Dedifferentiated amniotic fluid mesenchymal stem cell (primary cell): ENCODE results near the gene ZNF384.

Experiments used
- DNase-seq: peaks from one replicate; pipeline ENCODE4 v3.0.0-alpha.2; 2016; ENCODE audit errors: extremely low spot score

ZNF384 gene

DNA sequence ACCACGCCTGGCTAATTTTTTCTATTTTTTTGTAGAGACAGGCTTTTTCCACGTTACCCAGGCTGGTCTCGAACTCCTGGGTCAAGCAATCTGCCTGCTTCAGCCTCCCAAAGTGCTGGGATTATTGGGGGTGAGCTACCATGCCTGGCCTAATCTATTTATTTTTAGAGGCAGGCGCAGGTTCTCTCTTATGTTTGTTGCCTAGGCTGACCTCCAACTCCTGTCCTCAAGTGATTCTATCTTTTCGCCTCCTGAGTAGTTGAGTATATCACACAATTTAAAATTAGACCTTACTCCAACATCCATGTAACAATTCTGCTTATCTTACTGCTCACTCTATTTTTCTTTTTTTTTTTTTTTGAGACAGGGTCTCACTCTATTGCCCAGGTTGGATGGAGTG is 35.2 kb downstream of the ZNF384 start:
- DNase-seq, result no peak

- no peak for DNase-seq
These were observed 35.8 kb downstream of the ZNF384 start for GRCh38 chr12:6653342-6653741.

GRCh38 chr12:6652391-6652790 is 36.8 kb downstream of the ZNF384 start:
- no peak for DNase-seq

GRCh38 chr12:6650832-6651231 is 38.3 kb downstream of the ZNF384 start:
- DNase-seq, result no peak

DNA sequence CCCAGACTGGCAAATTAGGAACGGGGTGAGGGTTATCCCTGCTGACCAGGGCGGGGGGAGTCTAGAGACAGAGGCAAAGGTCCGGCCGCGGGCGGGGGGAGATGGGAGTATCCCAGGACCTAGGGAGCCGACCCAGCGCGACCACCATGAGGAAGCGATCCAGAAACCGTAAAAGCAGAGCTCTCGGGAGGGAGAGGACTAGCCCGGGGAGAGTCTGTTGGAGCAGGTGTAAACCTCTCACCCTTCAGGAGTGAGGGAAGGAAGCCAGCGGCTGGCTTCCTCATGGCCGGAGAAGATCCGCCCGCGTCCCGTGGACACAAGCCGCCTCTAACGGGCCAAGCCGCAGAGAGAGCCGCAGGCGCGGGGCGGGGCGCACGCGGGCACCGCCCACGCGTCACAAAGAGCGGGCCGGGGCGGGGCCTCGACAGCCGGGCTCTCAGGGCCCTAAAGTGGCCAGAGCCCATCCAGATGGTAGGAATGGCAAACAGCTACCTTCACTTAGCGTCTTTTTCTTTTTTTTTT is 42.0 kb downstream of the ZNF384 start, which contains the start of gene ACRBP:
Gene ACRBP (minus strand): TSS at position 350 of the 522 bp plus-strand sequence. CDS start 66 bp downstream, at position 284.
- DNase-seq, result peak; percentile 31

GRCh38 chr12:6646276-6647082 is 42.7 kb downstream of the ZNF384 start:
- no peak for DNase-seq

DNA sequence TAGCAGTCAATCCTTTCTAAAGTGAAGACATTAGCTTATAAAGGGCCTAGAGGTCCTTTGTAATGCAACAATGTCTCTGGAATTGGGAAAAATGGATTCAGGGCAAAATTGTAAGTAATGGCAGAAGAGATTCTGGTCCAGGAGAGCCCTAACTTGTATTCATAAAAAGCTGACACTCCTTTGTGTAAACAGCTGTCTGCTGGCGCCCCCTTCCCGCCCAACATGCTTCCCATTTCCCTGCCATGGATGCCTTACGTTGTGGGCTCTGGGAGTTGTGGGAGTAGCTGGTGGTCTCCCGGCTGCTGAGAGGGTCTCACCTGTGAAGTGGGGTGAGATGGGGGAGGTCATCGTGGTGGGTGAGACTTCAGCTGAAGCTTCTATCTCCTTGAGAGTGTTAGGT is 44.3 kb downstream of the ZNF384 start:
- no peak for DNase-seq

DNA sequence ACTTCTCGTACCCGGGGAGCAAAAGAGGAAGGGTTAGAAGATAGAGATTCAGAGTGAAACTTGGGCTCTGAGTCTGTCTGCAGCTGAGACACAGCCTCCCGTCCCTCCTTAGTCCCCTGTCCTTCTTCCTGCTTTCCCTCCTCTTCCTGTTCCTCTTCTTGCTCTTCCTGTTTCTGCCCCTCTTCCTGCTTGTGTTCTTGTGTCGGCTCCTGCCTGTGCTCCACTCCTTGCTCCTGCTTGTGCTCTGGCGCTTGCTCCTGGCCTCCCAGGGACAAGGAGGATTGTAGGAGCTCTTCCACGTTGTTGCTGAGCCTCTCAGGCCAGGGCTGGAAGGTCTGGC is 44.9 kb downstream of the ZNF384 start:
- no peak for DNase-seq

DNA sequence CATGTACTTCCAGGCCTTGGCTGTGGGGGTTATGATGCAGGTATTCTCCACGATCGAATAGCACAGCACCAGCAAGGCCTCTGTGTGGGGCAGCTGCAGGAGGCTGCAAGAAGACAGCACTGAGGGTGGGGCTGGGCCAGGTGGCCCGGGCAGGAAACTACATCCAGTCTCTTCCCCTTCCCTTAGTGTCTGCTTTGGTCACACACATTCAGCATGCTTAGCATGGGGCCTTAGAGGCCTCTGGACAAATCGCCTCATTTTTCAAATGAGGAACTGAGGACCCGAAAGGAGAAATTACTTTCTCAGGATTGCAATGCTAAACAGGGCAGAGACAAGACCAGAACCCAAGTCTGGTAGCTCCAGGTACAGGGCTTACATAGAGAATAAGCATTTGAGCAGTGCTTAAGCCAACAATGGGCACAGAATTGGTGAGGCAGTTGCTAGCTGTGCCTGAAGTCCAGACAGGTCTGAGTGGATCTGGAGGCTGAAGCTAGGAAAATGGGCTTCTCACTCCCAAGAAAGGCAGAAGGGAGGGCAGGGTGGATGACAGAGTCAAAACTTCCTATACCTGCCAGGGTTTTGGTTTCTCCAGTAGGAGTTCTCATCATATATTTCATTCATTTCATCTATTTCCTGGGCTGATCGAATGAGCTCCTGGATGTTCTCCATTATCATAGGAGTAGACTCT is 45.5 kb downstream of the ZNF384 start:
- no peak for DNase-seq

- no peak for DNase-seq
These were observed 48.0 kb downstream of the ZNF384 start for GRCh38 chr12:6641131-6641530.

GRCh38 chr12:6640497-6640896 is 48.7 kb downstream of the ZNF384 start:
- no peak for DNase-seq

DNA sequence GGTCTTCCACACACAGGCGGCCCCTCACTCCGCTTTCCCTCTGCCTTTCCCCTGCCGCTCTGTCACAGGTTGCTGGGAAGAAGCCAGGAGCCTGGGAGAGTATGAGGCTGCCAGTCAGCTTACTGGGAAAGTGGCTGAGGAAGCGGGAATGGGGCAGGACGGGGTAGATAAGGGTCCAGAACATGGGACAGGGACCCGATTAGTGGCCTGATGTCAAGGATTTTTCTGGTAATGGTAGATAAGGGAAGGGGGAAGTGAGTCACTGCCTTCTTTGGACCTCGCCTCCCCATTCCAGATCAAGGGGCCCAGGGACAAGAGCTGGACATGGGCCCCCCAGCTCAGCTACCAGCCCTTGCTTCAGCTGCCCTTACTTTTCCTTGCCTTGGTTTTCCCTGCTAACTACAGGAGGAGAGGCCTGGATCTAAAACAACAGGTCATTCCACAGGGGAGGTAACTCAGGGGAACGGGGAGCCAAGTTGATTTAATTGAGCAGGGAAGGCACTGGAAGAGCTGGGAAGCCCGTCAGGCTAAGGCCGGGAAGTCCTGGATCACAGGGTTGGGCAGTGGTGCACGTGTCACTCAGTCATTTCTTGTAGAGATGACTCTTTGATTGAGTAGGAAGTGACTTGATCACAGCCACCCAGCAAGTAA is 49.9 kb downstream of the ZNF384 start:
- DNase-seq, result no peak

- DNase-seq, result no peak
These were observed 50.9 kb downstream of the ZNF384 start for GRCh38 chr12:6638305-6638704.

DNA sequence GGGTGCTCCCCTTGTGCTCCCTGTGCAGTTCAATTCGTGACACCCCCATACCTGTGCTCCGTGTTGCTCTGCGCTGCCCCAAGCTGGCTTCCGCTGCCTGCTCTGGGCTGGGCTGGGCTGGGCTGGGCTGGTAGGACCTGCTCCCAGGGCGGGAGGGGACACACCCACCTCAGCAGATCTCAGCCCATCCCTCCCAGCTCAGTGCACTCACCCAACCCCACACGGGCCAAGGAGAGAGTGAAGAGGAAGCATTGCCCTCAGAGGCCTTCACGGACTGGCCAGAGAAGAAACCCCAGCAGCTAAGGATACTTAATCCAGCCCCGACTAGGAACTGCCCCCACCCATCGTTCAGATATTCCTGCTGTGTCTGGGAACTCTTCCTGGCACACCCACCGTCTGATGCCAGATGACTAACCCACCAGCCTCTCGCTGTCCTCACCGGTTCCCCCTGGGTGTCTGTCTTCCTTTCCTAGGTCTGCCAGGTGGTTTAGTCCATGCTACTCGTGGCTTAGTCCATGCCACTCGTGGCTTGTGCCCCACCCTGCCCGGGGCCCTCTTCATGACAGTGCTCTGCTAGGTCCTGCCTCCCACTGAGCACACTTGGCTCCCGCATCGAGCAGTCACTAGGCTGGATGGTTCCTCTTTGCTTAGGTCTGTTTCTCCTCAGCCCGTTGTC is 53.2 kb downstream of the ZNF384 start, which contains the start of gene LPAR5:
Gene LPAR5 (minus strand): TSS at position 104 of the 676 bp plus-strand sequence. CDS start 14,711 bp downstream, outside the sequence.
- no peak for DNase-seq

DNA sequence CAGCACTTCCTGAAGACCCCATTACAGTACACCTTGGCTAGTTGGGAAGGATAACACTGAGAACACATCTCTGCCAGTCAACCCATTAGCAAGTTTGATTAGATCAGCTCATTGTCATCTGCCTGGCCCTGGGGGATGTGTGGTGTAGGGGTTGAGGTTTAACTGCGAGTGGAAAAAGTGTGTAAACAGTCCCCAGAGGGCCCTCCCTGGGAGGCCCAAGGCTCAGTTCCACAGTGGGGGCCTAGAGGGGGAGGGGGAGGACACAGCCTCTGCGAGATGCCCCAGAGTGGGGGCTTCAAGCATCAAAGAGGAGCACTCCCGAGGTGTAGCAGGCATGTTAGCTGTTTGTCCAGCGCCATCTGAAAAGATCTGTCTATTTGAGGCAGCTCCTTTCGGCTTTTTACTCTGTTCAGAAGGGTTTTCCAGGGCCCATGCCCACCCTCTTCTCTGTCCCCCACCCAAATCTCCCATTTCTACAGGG is 53.8 kb downstream of the ZNF384 start:
- no peak for DNase-seq

DNA sequence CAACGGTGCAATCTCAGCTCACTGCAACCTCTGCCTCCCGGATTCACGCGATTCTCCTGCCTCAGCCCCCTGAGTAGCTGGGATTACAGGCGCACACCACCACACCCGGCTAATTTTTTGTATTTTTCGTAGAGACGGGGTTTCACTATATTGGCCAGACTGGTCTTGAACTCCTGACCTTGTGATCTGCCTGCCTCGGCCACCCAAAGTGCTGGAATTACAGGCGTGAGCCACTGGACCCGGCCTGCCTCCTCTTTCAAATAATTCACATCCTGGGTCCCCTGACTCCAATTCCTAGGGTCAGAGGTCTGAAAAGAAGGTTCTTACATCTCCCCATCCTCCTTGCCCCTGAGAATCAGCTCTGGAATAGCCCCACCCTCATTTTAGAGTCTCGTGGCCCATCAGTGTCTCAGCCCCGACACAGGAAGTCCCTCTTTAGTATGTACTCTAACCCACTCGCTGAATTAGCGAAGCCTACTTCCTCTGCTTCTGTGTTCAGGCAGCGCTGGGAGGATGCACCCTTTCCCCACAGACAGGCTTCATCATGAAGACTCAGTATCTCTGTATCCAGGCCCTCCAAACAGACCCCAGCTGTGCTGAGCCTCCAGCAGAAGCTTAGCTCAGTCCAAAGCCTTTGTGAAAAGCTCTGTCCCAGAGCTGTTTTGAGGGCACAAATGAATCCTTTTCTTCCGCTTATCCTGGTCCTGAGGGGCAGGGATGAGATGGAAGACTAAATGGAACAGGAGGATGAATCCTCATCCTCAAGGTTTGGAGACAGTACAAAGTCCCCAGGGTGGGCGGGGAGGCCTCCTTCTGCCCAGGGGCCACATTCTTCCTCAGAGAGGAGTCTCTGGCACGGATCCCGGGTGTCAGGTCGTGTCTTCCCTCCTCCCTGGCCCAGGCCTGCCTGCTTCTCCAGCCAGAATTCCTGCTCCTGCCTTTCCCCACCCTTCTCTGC is 56.9 kb downstream of the ZNF384 start:
- no peak for DNase-seq

- DNase-seq, result no peak
These were observed 57.6 kb downstream of the ZNF384 start for GRCh38 chr12:6631549-6631961.

GRCh38 chr12:6630736-6631135 is 58.4 kb downstream of the ZNF384 start:
- DNase-seq, result no peak

- DNase-seq, result no peak
These were observed 61.6 kb downstream of the ZNF384 start for GRCh38 chr12:6627616-6628015.

GRCh38 chr12:6626654-6627283 is 62.4 kb downstream of the ZNF384 start:
- DNase-seq, result no peak
